ENCODE measurements around the gene GRIP2. TPM values are rescaled to one million over a fixed set of nuclear protein-coding genes. Genes with fewer than 3 reads are reported as not detected.

The GRIP2 gene
- total and polyA plus RNA-seq, 2 experiments from 2014 or later: 0.73 to 2.4 TPM

DNA sequence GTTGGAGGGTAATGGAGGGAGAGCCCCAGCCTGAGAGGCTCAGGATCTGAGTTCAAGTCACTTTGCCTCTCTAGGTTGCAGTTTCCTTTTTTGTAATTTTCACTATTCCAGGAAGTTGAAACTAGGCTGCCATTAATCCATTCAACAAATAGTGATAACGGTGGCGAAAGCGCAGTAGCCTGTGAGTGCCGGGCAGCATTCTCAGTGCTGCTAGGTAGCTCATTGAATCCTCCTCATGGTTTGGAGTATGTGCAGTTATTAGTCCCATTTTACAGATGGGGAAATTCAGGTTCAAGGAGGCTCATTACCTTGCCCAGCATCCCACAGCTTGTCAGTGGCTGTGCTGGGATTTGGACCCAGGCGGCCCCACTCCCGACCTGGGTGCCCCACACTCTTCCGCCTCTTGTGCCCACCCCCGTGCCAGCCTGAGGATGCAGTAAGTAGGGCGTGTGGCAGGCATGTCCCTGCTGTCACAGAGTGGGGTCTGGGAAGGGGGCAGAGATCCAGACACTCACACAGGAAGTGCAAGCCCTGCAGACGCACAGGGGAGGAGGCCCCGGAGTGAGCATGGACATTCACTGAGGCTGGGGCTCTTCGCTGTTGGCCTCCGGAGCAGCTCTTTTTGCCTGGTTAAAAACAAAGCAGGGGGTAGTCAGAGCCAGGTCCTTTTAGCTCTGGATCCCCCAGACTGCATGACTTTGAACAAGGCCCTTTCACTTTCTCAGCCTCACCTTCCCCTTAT is 79.0 kb downstream of the GRIP2 start:
- WGBS (ENCODE audit: low lambda C conversion rate, missing lambda C conversion rate): 87% methylated on average over 13 of the region's 13 CpGs
- H3K9me3 ChIP-seq (ENCODE audit: low read depth): no peaks in the 10 kb centered on the region
- no peaks in the 10 kb centered on the region for H3K9me2 ChIP-seq (replicated peaks; ENCODE audit: insufficient read depth)
- TF ChIP-seq, protein P1, sequence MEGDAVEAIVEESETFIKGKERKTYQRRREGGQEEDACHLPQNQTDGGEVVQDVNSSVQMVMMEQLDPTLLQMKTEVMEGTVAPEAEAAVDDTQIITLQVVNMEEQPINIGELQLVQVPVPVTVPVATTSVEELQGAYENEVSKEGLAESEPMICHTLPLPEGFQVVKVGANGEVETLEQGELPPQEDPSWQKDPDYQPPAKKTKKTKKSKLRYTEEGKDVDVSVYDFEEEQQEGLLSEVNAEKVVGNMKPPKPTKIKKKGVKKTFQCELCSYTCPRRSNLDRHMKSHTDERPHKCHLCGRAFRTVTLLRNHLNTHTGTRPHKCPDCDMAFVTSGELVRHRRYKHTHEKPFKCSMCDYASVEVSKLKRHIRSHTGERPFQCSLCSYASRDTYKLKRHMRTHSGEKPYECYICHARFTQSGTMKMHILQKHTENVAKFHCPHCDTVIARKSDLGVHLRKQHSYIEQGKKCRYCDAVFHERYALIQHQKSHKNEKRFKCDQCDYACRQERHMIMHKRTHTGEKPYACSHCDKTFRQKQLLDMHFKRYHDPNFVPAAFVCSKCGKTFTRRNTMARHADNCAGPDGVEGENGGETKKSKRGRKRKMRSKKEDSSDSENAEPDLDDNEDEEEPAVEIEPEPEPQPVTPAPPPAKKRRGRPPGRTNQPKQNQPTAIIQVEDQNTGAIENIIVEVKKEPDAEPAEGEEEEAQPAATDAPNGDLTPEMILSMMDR (IDR thresholded peaks at IDR 0.05; ENCODE audit: poor library complexity): no peak
- TF ChIP-seq EZH2phosphoT487 (IDR thresholded peaks at IDR 0.05; ENCODE audit: low read depth, severe bottlenecking, unreplicated experiment) (no peak), EZH2 (IDR thresholded peaks at IDR 0.05; ENCODE audit: borderline replicate concordance) (no peak)
- no peak overlapping the region for H3K4me2 ChIP-seq
- no peak for DNase-seq (ENCODE audit: low spot score)
- no peaks in the 10 kb centered on the region for H4K20me1 ChIP-seq (ENCODE audit: insufficient read depth, poor library complexity, severe bottlenecking)
- no peak overlapping the region for H2AFZ ChIP-seq
- no peaks in the 10 kb centered on the region for H3K36me3 ChIP-seq (replicated peaks; ENCODE audit: insufficient read depth, low read depth)
- H3K79me2 ChIP-seq: no peaks in the 10 kb centered on the region
- H3K27me3 ChIP-seq: no peaks in the 10 kb centered on the region
- H3K27ac ChIP-seq: no peak overlapping the region
- no peaks in the 10 kb centered on the region for H3K4me1 ChIP-seq (ENCODE audit: insufficient read depth)
- no peak overlapping the region for H3K4me3 ChIP-seq

DNA sequence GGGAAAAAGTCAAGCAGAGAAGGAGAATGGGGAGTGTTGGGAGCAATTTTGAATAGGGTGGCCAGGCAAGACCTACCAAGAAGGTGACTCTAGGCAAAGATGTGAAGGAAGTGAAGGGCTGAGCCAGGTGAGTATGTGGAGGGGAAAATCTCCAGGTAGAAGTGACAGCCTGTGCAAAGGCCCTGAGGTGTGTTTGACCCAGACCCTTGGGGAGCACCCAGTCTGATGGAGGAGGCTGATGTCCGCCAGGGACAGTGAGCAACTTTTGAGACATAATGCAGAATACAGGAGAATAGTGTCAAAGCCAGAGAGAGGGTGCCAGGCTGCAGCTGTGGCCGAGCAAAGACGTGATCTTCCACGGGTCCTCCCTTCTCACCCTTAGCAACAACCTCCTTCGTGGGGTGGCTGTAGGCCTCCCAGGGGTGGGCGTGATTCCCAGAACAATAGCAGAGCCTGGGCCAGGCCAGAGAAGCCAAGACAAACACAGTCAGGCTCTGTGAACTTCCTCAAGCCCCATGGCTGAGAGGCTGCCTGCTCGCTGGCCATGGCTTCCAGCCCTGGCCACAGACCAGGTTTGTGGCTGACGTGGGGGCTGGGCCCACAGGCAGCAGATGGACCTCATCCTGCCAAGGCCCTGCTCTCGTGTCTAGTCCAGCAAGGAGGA is 79.7 kb downstream of the GRIP2 start:
- H4K20me1 ChIP-seq (ENCODE audit: insufficient read depth, poor library complexity, severe bottlenecking): no peaks in the 10 kb centered on the region
- WGBS (ENCODE audit: low lambda C conversion rate, missing lambda C conversion rate): 89% methylated on average over 9 of the region's 9 CpGs
- H3K4me2 ChIP-seq: no peak overlapping the region
- H3K4me1 ChIP-seq (ENCODE audit: insufficient read depth): no peaks in the 10 kb centered on the region
- no peak overlapping the region for H2AFZ ChIP-seq
- no peak for DNase-seq (ENCODE audit: low spot score)
- no peaks in the 10 kb centered on the region for H3K27me3 ChIP-seq
- TF ChIP-seq EZH2 (IDR thresholded peaks at IDR 0.05; ENCODE audit: borderline replicate concordance) (no peak), EZH2phosphoT487 (IDR thresholded peaks at IDR 0.05; ENCODE audit: low read depth, severe bottlenecking, unreplicated experiment) (no peak)
- TF ChIP-seq, protein P1 (IDR thresholded peaks at IDR 0.05; ENCODE audit: poor library complexity): no peak
- no peak overlapping the region for H3K27ac ChIP-seq
- no peak overlapping the region for H3K4me3 ChIP-seq
- H3K36me3 ChIP-seq (replicated peaks; ENCODE audit: insufficient read depth, low read depth): no peaks in the 10 kb centered on the region
- H3K9me3 ChIP-seq (ENCODE audit: low read depth): no peaks in the 10 kb centered on the region
- H3K9me2 ChIP-seq (replicated peaks; ENCODE audit: insufficient read depth): no peaks in the 10 kb centered on the region
- no peaks in the 10 kb centered on the region for H3K79me2 ChIP-seq

DNA sequence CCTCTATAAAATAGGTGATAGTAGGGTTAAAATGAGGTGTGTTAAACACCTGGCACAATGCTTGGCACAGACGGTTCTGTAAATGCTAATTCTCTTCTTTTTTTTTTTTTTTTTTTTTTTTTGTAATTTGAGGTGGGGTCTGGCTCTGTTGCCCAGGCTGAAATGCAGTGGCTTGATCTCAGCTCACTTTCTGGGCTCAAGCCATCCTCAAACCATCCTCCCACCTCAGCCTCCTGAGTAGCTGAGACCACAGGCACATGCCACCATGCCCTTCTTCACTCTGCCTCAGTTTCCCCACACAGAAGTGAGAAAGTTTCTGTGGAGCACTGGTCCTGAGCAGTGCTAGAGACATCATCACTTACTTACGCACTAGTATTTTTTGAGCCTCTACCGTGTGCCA is 80.4 kb downstream of the GRIP2 start:
- H4K20me1 ChIP-seq (ENCODE audit: insufficient read depth, poor library complexity, severe bottlenecking): no peaks in the 10 kb centered on the region
- H3K36me3 ChIP-seq (replicated peaks; ENCODE audit: insufficient read depth, low read depth): no peaks in the 10 kb centered on the region
- no peaks in the 10 kb centered on the region for H3K79me2 ChIP-seq
- H3K9me2 ChIP-seq (replicated peaks; ENCODE audit: insufficient read depth): no peaks in the 10 kb centered on the region
- H3K27me3 ChIP-seq: no peaks in the 10 kb centered on the region
- H3K4me3 ChIP-seq: no peak overlapping the region
- no peak overlapping the region for H3K4me2 ChIP-seq
- H3K9me3 ChIP-seq (ENCODE audit: low read depth): no peaks in the 10 kb centered on the region
- H3K27ac ChIP-seq: no peak overlapping the region
- no peak for TF ChIP-seq EZH2phosphoT487 (IDR thresholded peaks at IDR 0.05; ENCODE audit: low read depth, severe bottlenecking, unreplicated experiment)
- no peak for DNase-seq (ENCODE audit: low spot score)
- H3K4me1 ChIP-seq (ENCODE audit: insufficient read depth): no peaks in the 10 kb centered on the region
- no peak overlapping the region for H2AFZ ChIP-seq
- 59% methylated on average over 3 of the region's 3 CpGs for WGBS (ENCODE audit: low lambda C conversion rate, missing lambda C conversion rate)

DNA sequence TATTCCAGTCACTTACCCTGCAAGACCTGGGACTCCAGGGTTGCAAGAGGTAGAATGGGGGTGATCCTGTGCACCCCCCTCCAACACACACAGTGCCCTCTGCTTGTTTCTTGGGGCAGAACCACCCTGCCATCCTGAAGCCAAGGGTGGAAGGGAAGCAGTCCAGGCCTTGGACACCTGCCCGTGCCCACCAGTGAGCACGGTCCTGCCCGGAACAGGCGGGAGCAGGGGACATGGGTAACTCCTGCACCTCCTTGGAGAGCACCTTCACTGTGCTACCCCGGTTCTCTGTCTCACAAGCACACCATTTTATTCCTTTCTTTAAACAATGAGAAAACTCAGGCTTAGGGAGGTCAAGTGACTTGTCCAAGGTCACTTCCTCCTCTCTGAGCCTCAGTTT is 80.8 kb downstream of the GRIP2 start:
- WGBS (ENCODE audit: low lambda C conversion rate, missing lambda C conversion rate): 100% methylated on average over 5 of the region's 5 CpGs
- no peak overlapping the region for H2AFZ ChIP-seq

More for the DNA sequence above, 80.8 kb downstream of the GRIP2 start:
- H3K79me2 ChIP-seq: no peaks in the 10 kb centered on the region
- no peak overlapping the region for H3K27ac ChIP-seq
- no peak overlapping the region for H3K4me2 ChIP-seq
- H3K4me1 ChIP-seq (ENCODE audit: insufficient read depth): no peaks in the 10 kb centered on the region
- no peak overlapping the region for H3K4me3 ChIP-seq
- H4K20me1 ChIP-seq (ENCODE audit: insufficient read depth, poor library complexity, severe bottlenecking): no peaks in the 10 kb centered on the region
- H3K9me3 ChIP-seq (ENCODE audit: low read depth): no peaks in the 10 kb centered on the region
- TF ChIP-seq EZH2phosphoT487 (IDR thresholded peaks at IDR 0.05; ENCODE audit: low read depth, severe bottlenecking, unreplicated experiment): no peak
- TF ChIP-seq EZH2 (IDR thresholded peaks at IDR 0.05; ENCODE audit: borderline replicate concordance): no peak
- TF ChIP-seq, protein P1 (IDR thresholded peaks at IDR 0.05; ENCODE audit: poor library complexity): no peak
- no peaks in the 10 kb centered on the region for H3K9me2 ChIP-seq (replicated peaks; ENCODE audit: insufficient read depth)
- no peak for DNase-seq (ENCODE audit: low spot score)
- no peaks in the 10 kb centered on the region for H3K36me3 ChIP-seq (replicated peaks; ENCODE audit: insufficient read depth, low read depth)
- H3K27me3 ChIP-seq: no peaks in the 10 kb centered on the region

All from hepatocyte (in vitro differentiated cells).